Spinal cord (tissue), 10 donors: ENCODE results near the gene PARD3. TPM values are rescaled to one million over a fixed set of nuclear protein-coding genes. Genes with fewer than 3 reads are reported as not detected.

Experiments used
- DNase-seq, 6 donors: peaks; one replicate each; pipeline versions ENCODE4 v3.0.0 to v3.0.0-alpha.2; 2013 to 2015; ENCODE audit warnings: low spot score in 6 of 6, low read depth in 4 of 6
- H3K27ac ChIP-seq: one replicate; pipeline ENCODE4 v1.5.1; 2013; ENCODE audit warnings: low read depth, low read length, control low read depth
- H3K27me3 ChIP-seq: one replicate; pipeline ENCODE4 v1.6.1; 2013; ENCODE audit warnings: low read length; ENCODE audit not compliant: control insufficient read depth, insufficient read depth
- H3K36me3 ChIP-seq: one replicate; pipeline ENCODE4 v1.6.1; 2013; ENCODE audit warnings: low read length; ENCODE audit not compliant: control insufficient read depth, insufficient read depth
- H3K4me1 ChIP-seq: one replicate; pipeline ENCODE4 v1.6.1; 2013; ENCODE audit warnings: low read length; ENCODE audit not compliant: control insufficient read depth, insufficient read depth
- H3K4me3 ChIP-seq: one replicate; pipeline ENCODE4 v1.5.1; 2013; ENCODE audit warnings: low read depth, low read length, control low read depth
- H3K9me3 ChIP-seq: one replicate; pipeline ENCODE4 v1.6.1; 2013; ENCODE audit warnings: low read length; ENCODE audit not compliant: control insufficient read depth, insufficient read depth
- WGBS: methylation state at CpG from one replicate; pipeline ENCODE4 v1.1.5; 2013; ENCODE audit warnings: missing lambda C conversion rate; ENCODE audit not compliant: insufficient coverage; 5-methylcytosine and 5-hydroxymethylcytosine counted together
- polyA plus RNA-seq, 2 donors: library from polyadenylated mRNA; unstranded; fragments of 120-200 nt; gene quantifications; one replicate each; pipeline ENCODE4 v1.2.1, GENCODE V29; 2013; ENCODE audit not compliant: insufficient read length in 2 of 2
- total RNA-seq, 2 donors: library from RNA; depleted of rRNA in 1 of 2; stranded (reverse); fragments of 120-200 nt in 1 of 2; fragments of >200 nt in 1 of 2; gene quantifications; one replicate each; pipeline versions ENCODE4 v1.2.3 to v1.2.4, GENCODE V29; 2013 to 2014
- donor health status: healthy.

Gene PARD3
- total and polyA plus RNA-seq, 4 donors, result 29.5 to 94.3 (median 47.1) TPM

DNA sequence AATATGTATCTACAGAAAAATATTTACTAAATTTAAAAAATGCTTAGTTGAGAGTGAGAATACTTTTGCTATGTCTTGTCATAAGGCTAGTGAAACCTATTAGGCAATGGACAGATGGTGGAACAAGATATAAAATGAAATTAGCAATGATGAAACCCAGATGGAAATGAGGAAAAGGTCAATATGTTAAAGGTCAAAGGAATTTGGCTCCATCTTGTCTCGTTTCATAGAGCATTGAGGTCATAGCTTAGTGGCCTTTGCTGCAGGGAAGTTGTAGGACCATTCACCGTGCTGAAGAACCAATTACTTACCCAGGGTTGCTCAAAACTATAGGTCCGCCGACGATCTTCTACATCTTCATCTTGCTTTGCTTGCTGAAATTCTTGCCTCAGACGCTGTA lies 683.9 kb downstream of the PARD3 start:
- DNase-seq, result no peak
- Histone ChIP-seq H3K36me3 (peaks cover 4% of the 10 kb centered on the region), H3K4me3 (no peak overlapping the region), H3K27ac (no peak overlapping the region), H3K9me3 (no peaks in the 10 kb centered on the region), H3K4me1 (peaks cover 9% of the 10 kb centered on the region), H3K27me3 (no peaks in the 10 kb centered on the region)
- WGBS, result 50% methylated on average over 1 of the region's 6 CpGs

GRCh38 chr10:34127676-34128075 lies 687.4 kb downstream of the PARD3 start:
- DNase-seq, result no peak
- Histone ChIP-seq H3K4me1 (peaks cover 4% of the 10 kb centered on the region), H3K27ac (no peak overlapping the region), H3K27me3 (no peaks in the 10 kb centered on the region), H3K9me3 (no peaks in the 10 kb centered on the region), H3K4me3 (no peak overlapping the region), H3K36me3 (peaks cover 4% of the 10 kb centered on the region)
- WGBS, result no CpG with 5 or more reads among the region's 1 CpG

- Histone ChIP-seq H3K36me3 (peaks cover 4% of the 10 kb centered on the region), H3K27ac (no peak overlapping the region), H3K4me3 (no peak overlapping the region), H3K27me3 (no peaks in the 10 kb centered on the region), H3K4me1 (peaks cover 4% of the 10 kb centered on the region), H3K9me3 (no peaks in the 10 kb centered on the region)
- no CpG with 5 or more reads among the region's 1 CpG for WGBS
- DNase-seq, result no peak
Measured at GRCh38 chr10:34126371-34127151, 688.5 kb downstream of the PARD3 start.

DNA sequence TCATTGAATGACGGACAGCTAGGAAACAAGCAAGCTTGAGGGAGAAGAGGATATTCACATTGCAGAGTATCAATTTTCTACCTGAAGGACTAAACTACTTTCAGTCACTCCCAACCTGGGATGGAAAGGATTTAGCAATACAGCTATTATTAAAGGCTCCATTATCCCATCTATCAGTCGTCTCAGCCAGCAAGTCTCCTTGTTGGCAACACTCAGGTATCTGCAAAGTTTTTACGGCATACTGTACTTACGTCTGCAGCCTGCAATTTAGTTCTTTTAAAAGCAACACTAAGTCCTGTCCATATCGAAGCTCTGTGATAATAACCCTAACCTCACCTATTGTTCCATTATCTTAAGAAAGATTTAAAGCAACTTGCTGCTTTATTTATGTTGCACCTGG lies 689.4 kb downstream of the PARD3 start:
- H3K27ac ChIP-seq, result no peak overlapping the region
- H3K27me3 ChIP-seq, result no peaks in the 10 kb centered on the region
- H3K36me3 ChIP-seq, result peaks cover 2% of the 10 kb centered on the region
- no peak overlapping the region for H3K4me3 ChIP-seq
- peaks cover 4% of the 10 kb centered on the region for H3K4me1 ChIP-seq
- 28% methylated on average over 4 of the region's 5 CpGs for WGBS
- H3K9me3 ChIP-seq, result no peaks in the 10 kb centered on the region
- no peak for DNase-seq

DNA sequence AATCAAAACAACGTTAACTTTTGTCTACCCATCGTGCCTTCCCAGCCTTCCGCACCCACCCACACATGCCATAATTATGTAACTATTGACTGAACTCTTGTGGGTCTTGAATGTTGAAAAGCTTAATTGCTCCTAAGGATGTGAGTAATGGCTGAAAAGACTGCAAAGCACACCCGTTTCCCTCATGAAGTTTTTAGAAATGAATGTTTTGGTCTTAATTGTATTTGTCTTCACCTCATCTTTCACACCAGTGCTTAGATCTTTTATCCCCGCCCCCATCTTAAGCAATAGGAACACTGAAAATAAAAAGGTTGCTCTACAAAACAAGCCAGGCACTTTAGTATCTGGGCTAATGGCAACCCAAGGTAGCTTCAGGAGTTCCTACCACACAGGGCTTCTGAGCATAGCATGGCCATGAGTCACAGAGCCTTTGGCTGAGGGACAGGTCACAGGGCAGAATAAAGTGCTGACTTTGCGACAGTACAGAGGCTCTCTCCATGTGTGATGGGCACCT lies 690.5 kb downstream of the PARD3 start:
- peaks cover under 1% of the 10 kb centered on the region for H3K36me3 ChIP-seq
- DNase-seq, result no peak
- peaks cover 4% of the 10 kb centered on the region for H3K4me1 ChIP-seq
- no peaks in the 10 kb centered on the region for H3K9me3 ChIP-seq
- no peaks in the 10 kb centered on the region for H3K27me3 ChIP-seq
- no peak overlapping the region for H3K4me3 ChIP-seq
- H3K27ac ChIP-seq, result no peak overlapping the region
- WGBS, result 93% methylated on average over 2 of the region's 6 CpGs

GRCh38 chr10:34121781-34122622 lies 693.1 kb downstream of the PARD3 start:
- DNase-seq, result peak in 3 of 6 donors; percentile 42 to 95 (median 60)
- WGBS, result 25% methylated on average over 4 of the region's 7 CpGs
- H3K4me1 ChIP-seq, result peaks cover 12% of the 10 kb centered on the region
- H3K4me3 ChIP-seq, result no peak overlapping the region
- H3K27me3 ChIP-seq, result no peaks in the 10 kb centered on the region
- peaks cover 9% of the 10 kb centered on the region for H3K36me3 ChIP-seq
- H3K27ac ChIP-seq, result peak overlapping the region; percentile 64
- H3K9me3 ChIP-seq, result no peaks in the 10 kb centered on the region

DNA sequence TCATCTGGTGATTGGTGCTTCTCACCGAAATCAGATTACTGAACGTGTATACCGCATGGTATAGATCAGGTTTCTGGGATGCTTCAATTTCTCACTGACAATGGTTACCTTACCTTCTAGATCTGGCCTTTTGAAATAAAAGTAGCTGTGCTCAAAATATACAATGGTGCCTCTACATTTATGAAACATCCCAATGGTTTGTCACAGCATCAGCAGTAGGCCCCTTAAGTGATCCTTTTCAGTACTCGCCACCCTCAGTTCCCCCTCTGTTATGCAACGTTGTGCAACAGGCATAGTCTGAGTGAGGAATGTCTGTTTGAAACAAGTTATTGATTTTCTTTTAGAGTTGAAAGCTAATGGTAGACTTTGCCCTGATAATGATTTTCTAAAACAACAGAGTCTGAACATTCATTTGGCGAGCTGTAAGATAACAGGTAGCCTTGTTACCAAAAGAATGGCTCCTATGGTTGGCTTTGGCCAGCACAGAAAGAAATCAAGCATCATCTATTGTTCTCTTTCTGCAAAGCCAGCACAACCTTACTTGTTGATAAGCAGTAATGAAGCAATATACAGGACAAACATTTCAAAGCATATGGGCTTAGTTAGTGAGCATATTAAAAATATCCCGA lies 693.9 kb downstream of the PARD3 start:
- no peak overlapping the region for H3K27ac ChIP-seq
- H3K4me1 ChIP-seq, result peaks cover 17% of the 10 kb centered on the region
- no peaks in the 10 kb centered on the region for H3K27me3 ChIP-seq
- H3K9me3 ChIP-seq, result no peaks in the 10 kb centered on the region
- H3K4me3 ChIP-seq, result no peak overlapping the region
- WGBS, result no CpG with 5 or more reads among the region's 7 CpGs
- DNase-seq, result no peak
- H3K36me3 ChIP-seq, result peaks cover 9% of the 10 kb centered on the region

- no peak for DNase-seq
- 93% methylated on average over 23 of the region's 25 CpGs for WGBS
Measured at GRCh38 chr10:34119456-34119855, 695.6 kb downstream of the PARD3 start.

DNA sequence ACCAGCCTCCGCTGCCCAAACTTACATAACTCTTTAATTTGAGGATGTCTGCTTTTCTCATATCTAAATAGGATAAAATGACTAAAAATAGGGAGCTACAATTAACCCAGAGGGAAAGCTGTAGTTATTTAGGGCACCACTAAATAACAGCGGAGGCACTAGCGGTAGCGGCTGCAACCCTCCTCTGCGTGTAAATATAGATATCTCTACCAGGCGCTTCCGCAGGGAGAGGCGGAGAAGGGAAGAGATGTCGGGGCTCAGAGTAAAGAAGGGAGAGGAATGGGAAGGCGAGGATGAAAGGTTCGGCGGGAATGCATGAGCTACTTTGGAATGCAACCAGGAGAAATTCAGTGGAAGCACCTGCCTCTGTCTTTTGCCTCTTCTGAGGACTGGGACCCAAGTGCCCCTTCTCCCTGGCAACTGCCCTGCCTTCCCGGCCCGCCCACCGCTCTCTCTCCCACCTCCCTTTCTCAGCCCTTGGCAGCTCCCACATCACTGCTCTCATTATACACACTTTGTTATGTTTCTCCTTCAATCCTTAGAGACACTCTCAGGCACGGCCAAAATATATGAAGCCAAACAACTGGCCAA lies 698.3 kb downstream of the PARD3 start:
- Histone ChIP-seq H3K4me1 (peaks cover 13% of the 10 kb centered on the region), H3K4me3 (peak overlapping the region; percentile 16), H3K27ac (peak overlapping the region; percentile 57), H3K27me3 (no peaks in the 10 kb centered on the region), H3K9me3 (no peaks in the 10 kb centered on the region), H3K36me3 (peaks cover 9% of the 10 kb centered on the region)
- peak in 2 of 6 donors; percentile 51 to 59 for DNase-seq
- 50% methylated on average over 13 of the region's 16 CpGs for WGBS

More at GRCh38 chr10:34119456-34119855, 695.6 kb downstream of the PARD3 start:
- Histone ChIP-seq H3K36me3 (peaks cover 9% of the 10 kb centered on the region), H3K27me3 (no peaks in the 10 kb centered on the region), H3K9me3 (no peaks in the 10 kb centered on the region), H3K4me3 (no peak overlapping the region), H3K4me1 (peaks cover 13% of the 10 kb centered on the region), H3K27ac (no peak overlapping the region)
